Endothelial cell of umbilical vein (primary cell): Measurements from ENCODE around the gene TP53AIP1. TPM values are rescaled to one million over a fixed set of nuclear protein-coding genes. Genes with fewer than 3 reads are reported as not detected.

Experiments
- BruUV-seq: library from RNA; stranded (reverse); fragments of 400-500 nt; replicated peaks from 2 replicates; lab custom pipeline; 2021; lab: Mats Ljungman, UMichigan
- CTCF ChIA-PET: fragments of 300-600, 350-600 bp; sonication (Branson Sonifier 250); formaldehyde crosslinking; loops from one replicate; lab custom pipeline; 2021; ENCODE audit warnings: antibody characterized with exemption, inconsistent platforms; lab: Charles Lee
- POLR2A ChIA-PET: fragments of 300-600, 350-600 bp; sonication (Branson Sonifier 250); formaldehyde crosslinking; loops from one replicate; lab custom pipeline; 2021; ENCODE audit warnings: antibody characterized with exemption, inconsistent platforms; lab: Charles Lee
- DNase-seq: peaks from one replicate; pipeline ENCODE4 v3.0.0-alpha.2; 2011; ENCODE audit warnings: low read depth, low spot score
- FAIRE-seq: peaks from 2 replicates; lab custom pipeline; 2011; peaks lifted over from hg19 to GRCh38; lab: Jason Lieb, UNC
- H2AFZ ChIP-seq: 2 replicates; pipeline ENCODE4 v1.6.0; 2012; ENCODE audit warnings: low read depth, low read length, control low read depth, inconsistent platforms
- H3K27ac ChIP-seq: 2 replicates; pipeline ENCODE4 v1.5.1; 2011; ENCODE audit warnings: low read depth, mild to moderate bottlenecking, control low read depth, low read length, moderate library complexity; ENCODE audit not compliant: insufficient read depth
- H3K27me3 ChIP-seq, 2 experiments: 2 replicates each; pipeline versions ENCODE4 v1.6.0 to v1.6.1; 2011; ENCODE audit warnings: low read length in 2 of 2, mixed read lengths in 1 of 2; ENCODE audit not compliant: control insufficient read depth in 2 of 2, insufficient read depth in 2 of 2
- H3K36me3 ChIP-seq, 2 experiments: 2 replicates in 1 of 2; 3 replicates in 1 of 2; pipeline ENCODE4 v1.5.1; 2011; ENCODE audit warnings: low read length in 2 of 2, mild to moderate bottlenecking in 1 of 2, moderate library complexity in 1 of 2; ENCODE audit not compliant: control insufficient read depth in 2 of 2, insufficient read depth in 2 of 2; ENCODE audit errors: extremely low read depth in 1 of 2
- H3K4me1 ChIP-seq: 3 replicates; pipeline ENCODE4 v1.5.1; 2011; ENCODE audit warnings: mild to moderate bottlenecking, low read length; ENCODE audit not compliant: control insufficient read depth, insufficient read depth; ENCODE audit errors: extremely low read depth
- H3K4me2 ChIP-seq: 2 replicates; pipeline ENCODE4 v1.6.1; 2011; ENCODE audit warnings: low read length, control low read depth, mixed read lengths; ENCODE audit not compliant: insufficient read depth
- H3K4me3 ChIP-seq, 3 experiments: fragments of 200-600 bp in 1 of 3; sonication (generic), shearing (Covaris generic) in 1 of 3; replicated peaks in 1 of 3; 2 replicates each; pipeline ENCODE4 v1.5.1; 2011 to 2016; ENCODE audit warnings: control low read depth in 3 of 3, low read length in 3 of 3, mild to moderate bottlenecking in 2 of 3, inconsistent platforms in 1 of 3, low read depth in 1 of 3, moderate library complexity in 1 of 3; ENCODE audit not compliant: insufficient read depth in 1 of 3
- H3K79me2 ChIP-seq: 2 replicates; pipeline ENCODE4 v1.6.0; 2012; ENCODE audit warnings: low read length, inconsistent platforms; ENCODE audit not compliant: control insufficient read depth, insufficient read depth
- H3K9ac ChIP-seq: replicated peaks from 2 replicates; pipeline ENCODE3; 2011; ENCODE audit warnings: low read length, control low read depth; ENCODE audit not compliant: insufficient read depth; ENCODE audit errors: extremely low read depth
- H3K9me1 ChIP-seq: replicated peaks from 3 replicates; pipeline ENCODE4 v1.6.0; 2011; ENCODE audit warnings: mild to moderate bottlenecking, low read length; ENCODE audit not compliant: control insufficient read depth, insufficient read depth; ENCODE audit errors: extremely low read depth
- H3K9me3 ChIP-seq: replicated peaks from 2 replicates; pipeline ENCODE4 v1.5.1; 2012; ENCODE audit warnings: low read length, inconsistent platforms; ENCODE audit not compliant: control insufficient read depth, insufficient read depth
- H4K20me1 ChIP-seq: replicated peaks from 2 replicates; pipeline ENCODE3; 2011; ENCODE audit warnings: mild to moderate bottlenecking, low read length; ENCODE audit not compliant: control insufficient read depth, insufficient read depth; ENCODE audit errors: extremely low read depth
- EZH2 ChIP-seq: IDR thresholded peaks from 2 replicates; pipeline ENCODE4 v1.6.1; 2012; ENCODE audit warnings: borderline replicate concordance, low read depth, mild to moderate bottlenecking, moderate library complexity, low read length, inconsistent platforms; ENCODE audit not compliant: severe bottlenecking
- FOS ChIP-seq: IDR thresholded peaks from 2 replicates; pipeline ENCODE4 v1.6.1; 2011; ENCODE audit warnings: mild to moderate bottlenecking, low read length, moderate library complexity, borderline replicate concordance; ENCODE audit not compliant: insufficient read depth
- GATA2 ChIP-seq: IDR thresholded peaks from 2 replicates; pipeline ENCODE4 v1.7.0; 2011; ENCODE audit warnings: low read depth, mild to moderate bottlenecking, moderate library complexity, mixed read lengths, low read length; ENCODE audit not compliant: insufficient read length, insufficient read depth
- JUN ChIP-seq: IDR thresholded peaks from 2 replicates; pipeline ENCODE4 v1.6.1; 2011; ENCODE audit warnings: borderline replicate concordance, low read depth; ENCODE audit not compliant: insufficient read length, insufficient read depth
- MYC ChIP-seq: IDR thresholded peaks from one replicate; pipeline ENCODE4 v1.6.1; 2011; ENCODE audit warnings: mild to moderate bottlenecking, low read depth, low read length
- POLR2A ChIP-seq: IDR thresholded peaks from 2 replicates; pipeline ENCODE4 v1.6.1; 2012; ENCODE audit warnings: low read depth, mild to moderate bottlenecking, control low read depth, low read length
- POLR2AphosphoS5 ChIP-seq: IDR thresholded peaks from 2 replicates; pipeline ENCODE4 v1.6.1; 2012; ENCODE audit warnings: low read depth, mild to moderate bottlenecking, control low read depth, low read length, moderate library complexity; ENCODE audit not compliant: insufficient read depth
- dilution Hi-C: fragments of 300-500 bp; cut with MboI; formaldehyde crosslinking; loops from one replicate; pipeline ENCODE4 v1.15.0; 2019; ENCODE audit warnings: low sequenced_read_pairs; ENCODE audit not compliant: extremely low pct_ligation_motif_present
- intact Hi-C: fragments of 100-400 bp; cut with micrococcal nuclease; formaldehyde crosslinking; loops from one replicate; pipeline ENCODE4 v1.10.0; 2022
- polyA plus RNA-seq, 4 experiments: library from polyadenylated mRNA; depleted of rRNA in 3 of 4; stranded (reverse) in 3 of 4; unstranded in 1 of 4; fragments of >200 nt; gene quantifications; 2 replicates each; pipeline versions ENCODE4 v1.2.1 to v1.2.3, GENCODE V29; 2011 to 2012; ENCODE audit warnings: missing spikeins in 1 of 4
- total RNA-seq: library from RNA; stranded (reverse); gene quantifications from 2 replicates; pipeline ENCODE4 v1.2.3, GENCODE V29; 2021
- TF ChIP-seq, protein P1 (sequence below): IDR thresholded peaks from 2 replicates; pipeline ENCODE4 v1.6.1; 2011; ENCODE audit not compliant: insufficient read depth, insufficient read length
- TF ChIP-seq, protein P2 (sequence below), 2 donors: IDR thresholded peaks; 1 replicate in 1 of 2; 2 replicates in 1 of 2; pipeline ENCODE4 v1.5.1; 2011; ENCODE audit warnings: low read length in 2 of 2, mild to moderate bottlenecking in 2 of 2, moderate library complexity in 2 of 2, control low read depth in 1 of 2, inconsistent platforms in 1 of 2, low read depth in 1 of 2; ENCODE audit not compliant: insufficient read depth in 1 of 2; ENCODE audit errors: extremely low read depth in 1 of 2

TP53AIP1 gene
- total and polyA plus RNA-seq, 2 donors (not counting 3 experiments of a cell fraction or from before 2014, with no cell fraction given): not detected

DNA sequence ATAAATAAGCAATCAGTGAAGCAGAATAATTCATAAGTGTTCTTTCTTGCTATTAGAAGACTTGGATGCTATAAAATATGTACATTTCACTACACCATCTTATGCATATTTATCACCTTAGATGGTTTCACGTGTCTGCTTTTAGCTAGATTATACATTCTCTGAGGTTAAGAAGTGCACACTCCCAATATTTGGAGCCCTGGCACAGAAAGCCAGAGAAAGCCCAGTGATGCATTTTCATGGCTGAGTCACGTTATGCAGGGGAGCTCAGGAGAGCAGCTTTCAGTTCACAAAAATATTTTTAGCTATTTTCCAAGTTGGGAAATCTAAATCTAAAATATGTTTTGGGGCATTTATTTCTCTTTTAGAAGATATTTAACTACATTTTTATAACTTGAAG is 5.1 kb upstream of the TP53AIP1 start:
- H3K9ac ChIP-seq: no peak overlapping the region
- H3K4me2 ChIP-seq: no peak overlapping the region
- FAIRE-seq (no peak), DNase-seq (no peak)
- H3K36me3 ChIP-seq: no peaks in the 10 kb centered on the region
- peaks cover 4 to 6% of the 10 kb centered on the region in 2 experiments for H3K27me3 ChIP-seq
- no peaks in the 10 kb centered on the region for H3K4me1 ChIP-seq
- H2AFZ ChIP-seq: no peak overlapping the region
- H3K9me1 ChIP-seq: no peaks in the 10 kb centered on the region
- intact Hi-C loops: no loop called here
- CTCF ChIA-PET: interaction anchor here (1.0 to 17.4 kb wide), 10 partner anchors 8 to 775 kb away, joined by 3 to 951 read pairs (median 6); partner anchors contain the start of gene KCNJ5
- dilution Hi-C loops: no loop called here
- H3K9me3 ChIP-seq: no peaks in the 10 kb centered on the region
- no peak overlapping the region for H3K4me3 ChIP-seq
- H4K20me1 ChIP-seq: no peaks in the 10 kb centered on the region
- BruUV-seq: no TSS peak
- TF ChIP-seq MYC (no peak), JUN (no peak), POLR2AphosphoS5 (no peak), FOS (no peak), EZH2 (no peak), POLR2A (no peak), GATA2 (no peak)
- TF ChIP-seq, protein P1, sequence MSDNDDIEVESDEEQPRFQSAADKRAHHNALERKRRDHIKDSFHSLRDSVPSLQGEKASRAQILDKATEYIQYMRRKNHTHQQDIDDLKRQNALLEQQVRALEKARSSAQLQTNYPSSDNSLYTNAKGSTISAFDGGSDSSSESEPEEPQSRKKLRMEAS: no peak
- TF ChIP-seq, protein P2, sequence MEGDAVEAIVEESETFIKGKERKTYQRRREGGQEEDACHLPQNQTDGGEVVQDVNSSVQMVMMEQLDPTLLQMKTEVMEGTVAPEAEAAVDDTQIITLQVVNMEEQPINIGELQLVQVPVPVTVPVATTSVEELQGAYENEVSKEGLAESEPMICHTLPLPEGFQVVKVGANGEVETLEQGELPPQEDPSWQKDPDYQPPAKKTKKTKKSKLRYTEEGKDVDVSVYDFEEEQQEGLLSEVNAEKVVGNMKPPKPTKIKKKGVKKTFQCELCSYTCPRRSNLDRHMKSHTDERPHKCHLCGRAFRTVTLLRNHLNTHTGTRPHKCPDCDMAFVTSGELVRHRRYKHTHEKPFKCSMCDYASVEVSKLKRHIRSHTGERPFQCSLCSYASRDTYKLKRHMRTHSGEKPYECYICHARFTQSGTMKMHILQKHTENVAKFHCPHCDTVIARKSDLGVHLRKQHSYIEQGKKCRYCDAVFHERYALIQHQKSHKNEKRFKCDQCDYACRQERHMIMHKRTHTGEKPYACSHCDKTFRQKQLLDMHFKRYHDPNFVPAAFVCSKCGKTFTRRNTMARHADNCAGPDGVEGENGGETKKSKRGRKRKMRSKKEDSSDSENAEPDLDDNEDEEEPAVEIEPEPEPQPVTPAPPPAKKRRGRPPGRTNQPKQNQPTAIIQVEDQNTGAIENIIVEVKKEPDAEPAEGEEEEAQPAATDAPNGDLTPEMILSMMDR (IDR thresholded peaks at IDR 0.05; ENCODE audit: extremely low read depth in 1 of 2, insufficient read depth in 1 of 2, low read depth in 1 of 2, low read length in 2 of 2): no peak
- POLR2A ChIA-PET: interaction anchor here (0.6 kb wide), 1 partner anchor 391 kb away, joined by 3 read pairs; no protein-coding TSS in a partner anchor
- H3K27ac ChIP-seq: no peak overlapping the region
- H3K79me2 ChIP-seq: no peaks in the 10 kb centered on the region
